HCT116 (cell line): ENCODE measurements around the gene MAPKAP1. TPM values are rescaled to one million over a fixed set of nuclear protein-coding genes. Genes with fewer than 3 reads are reported as not detected.

Experiments used
- ATAC-seq: fragments of 200-7000 bp; cut with Tn5 transposase; 2 replicates; pipeline ENCODE4 v1.9.1; 2020; ENCODE audit warnings: mild to moderate bottlenecking, moderate library complexity
- BruUV-seq: library from RNA; stranded (reverse); fragments of 400-500 nt; replicated peaks from 2 replicates; lab custom pipeline; 2021; lab: Mats Ljungman, UMichigan
- CTCF ChIA-PET: fragments of 300-600 bp; sonication (Branson Sonifier 250); formaldehyde crosslinking; loops from one replicate; lab custom pipeline; 2021; ENCODE audit warnings: antibody characterized with exemption; lab: Charles Lee
- POLR2A ChIA-PET: fragments of 300-600, 350-600 bp; sonication (Branson Sonifier 250); formaldehyde crosslinking; loops from one replicate; lab custom pipeline; 2021; ENCODE audit warnings: antibody characterized with exemption; lab: Charles Lee
- RAD21 ChIA-PET, 2 experiments: fragments of 300-600 bp; sonication (Branson Sonifier 250); formaldehyde crosslinking; loops; one replicate each; lab custom pipeline; 2023; ENCODE audit warnings: low total read pairs in 2 of 2; ENCODE audit not compliant: uncharacterized antibody in 2 of 2, unreplicated experiment in 2 of 2, low non-redundant PET in 1 of 2; lab: Charles Lee
- DNase-seq: peaks from one replicate; pipeline ENCODE4 v3.0.0-alpha.2; 2010; ENCODE audit warnings: low read depth, low spot score
- H2AFZ ChIP-seq: fragments of 200-600 bp; shearing (Covaris generic), sonication (generic); 2 replicates; pipeline ENCODE4 v1.6.1; 2017; ENCODE audit warnings: low read depth, mixed run types, mixed read lengths, antibody characterized with exemption, low read length; ENCODE audit not compliant: poor library complexity, severe bottlenecking
- H3K27ac ChIP-seq: 2 replicates; pipeline ENCODE4 v1.5.1; 2012; ENCODE audit warnings: low read depth, low read length
- H3K27me3 ChIP-seq: fragments of 200-600 bp; sonication (generic); 2 replicates; pipeline ENCODE4 v1.6.1; 2016; ENCODE audit warnings: mixed run types, low read length, mixed read lengths; ENCODE audit not compliant: insufficient read depth
- H3K36me3 ChIP-seq, 2 experiments: fragments of 200-500 bp in 1 of 2; fragments of 200-600 bp in 1 of 2; sonication (Bioruptor generic) in 1 of 2; sonication (generic) in 1 of 2; 2 replicates each; pipeline versions ENCODE4 v1.5.1 to v1.6.1; 2014 to 2016; ENCODE audit warnings: low read length in 2 of 2, inconsistent platforms in 1 of 2, mixed read lengths in 1 of 2, mixed run types in 1 of 2; ENCODE audit not compliant: insufficient read depth in 2 of 2, control insufficient read depth in 1 of 2
- H3K4me1 ChIP-seq, 2 experiments: fragments of 200-600 bp in 1 of 2; sonication (generic) in 1 of 2; 2 replicates each; pipeline versions ENCODE4 v1.5.1 to v1.6.1; 2012 to 2017; ENCODE audit warnings: low read length in 2 of 2, inconsistent platforms in 1 of 2, mild to moderate bottlenecking in 1 of 2, mixed read lengths in 1 of 2, mixed run types in 1 of 2, moderate library complexity in 1 of 2; ENCODE audit not compliant: insufficient read depth in 2 of 2, control insufficient read depth in 1 of 2
- H3K4me2 ChIP-seq: fragments of 200-600 bp; sonication (generic); 2 replicates; pipeline ENCODE4 v1.6.1; 2017; ENCODE audit warnings: mixed run types, low read length, mixed read lengths
- H3K4me3 ChIP-seq, 2 experiments: fragments of 200-600 bp in 1 of 2; sonication (generic) in 1 of 2; replicated peaks in 1 of 2; 2 replicates each; pipeline ENCODE4 v1.5.1; 2011 to 2016; ENCODE audit warnings: low read length in 2 of 2, control low read depth in 1 of 2, low read depth in 1 of 2, mild to moderate bottlenecking in 1 of 2, mixed read lengths in 1 of 2, mixed run types in 1 of 2
- H3K79me2 ChIP-seq: fragments of 200-600 bp; sonication (generic); 2 replicates; pipeline ENCODE4 v1.6.1; 2017; ENCODE audit warnings: mild to moderate bottlenecking, mixed run types, low read length, moderate library complexity, mixed read lengths; ENCODE audit not compliant: insufficient read depth
- H3K9ac ChIP-seq: fragments of 200-600 bp; sonication (generic); 2 replicates; pipeline ENCODE4 v1.6.1; 2016; ENCODE audit warnings: low read length, mixed read lengths
- H3K9me2 ChIP-seq: fragments of 200-600 bp; sonication (generic), shearing (Covaris generic); 2 replicates; pipeline ENCODE4 v1.6.1; 2017; ENCODE audit warnings: mixed run types, mild to moderate bottlenecking, moderate library complexity; ENCODE audit not compliant: insufficient read depth
- H3K9me3 ChIP-seq, 2 experiments: fragments of 200-500 bp in 1 of 2; fragments of 200-600 bp in 1 of 2; sonication (Bioruptor generic) in 1 of 2; sonication (generic) in 1 of 2; 2 replicates each; pipeline ENCODE4 v1.6.1; 2014 to 2017; ENCODE audit warnings: low read length in 2 of 2, mixed read lengths in 2 of 2, inconsistent platforms in 1 of 2, low read depth in 1 of 2, mild to moderate bottlenecking in 1 of 2, mixed run types in 1 of 2, moderate library complexity in 1 of 2; ENCODE audit not compliant: control insufficient read depth in 1 of 2, insufficient read depth in 1 of 2
- H4K20me1 ChIP-seq: fragments of 200-600 bp; sonication (generic), shearing (Covaris generic); 2 replicates; pipeline ENCODE4 v1.6.1; 2017; ENCODE audit warnings: mixed run types, mild to moderate bottlenecking, moderate library complexity; ENCODE audit not compliant: insufficient read depth
- CTCF ChIP-seq, 3 experiments: fragments of 200-600 bp in 1 of 3; sonication (generic) in 1 of 3; IDR thresholded peaks in 2 of 3; conservative IDR thresholded peaks in 1 of 3; 2 replicates each; pipeline ENCODE4 v1.5.1; 2012 to 2017; ENCODE audit warnings: low read depth in 2 of 3, low read length in 2 of 3, antibody characterized with exemption in 1 of 3, borderline replicate concordance in 1 of 3, control low read depth in 1 of 3, mild to moderate bottlenecking in 1 of 3, mixed read lengths in 1 of 3, mixed run types in 1 of 3, moderate library complexity in 1 of 3; ENCODE audit not compliant: insufficient read depth in 1 of 3
- ELF1 ChIP-seq: IDR thresholded peaks from 2 replicates; pipeline ENCODE4 v1.6.1; 2012; ENCODE audit warnings: low read depth, borderline replicate concordance
- POLR2A ChIP-seq: IDR thresholded peaks from 2 replicates; pipeline ENCODE4 v1.7.0; 2011; ENCODE audit warnings: borderline replicate concordance; ENCODE audit not compliant: insufficient read depth, insufficient read length; ENCODE audit errors: extremely low read depth
- RAD21 ChIP-seq: IDR thresholded peaks from 2 replicates; pipeline ENCODE4 v1.6.1; 2012; ENCODE audit warnings: low read depth, mild to moderate bottlenecking
- ZBTB33 ChIP-seq: IDR thresholded peaks from 2 replicates; pipeline ENCODE4 v1.6.1; 2011; ENCODE audit warnings: mild to moderate bottlenecking, low read length, moderate library complexity; ENCODE audit not compliant: insufficient replicate concordance; ENCODE audit errors: extremely low read depth
- intact Hi-C: fragments of 100-400 bp; cut with micrococcal nuclease; formaldehyde crosslinking; loops from 2 replicates; pipeline ENCODE4 v1.10.0; 2022
- total RNA-seq: library from RNA; stranded (reverse); gene quantifications from one replicate; pipeline ENCODE4 v1.2.1, GENCODE V29; 2021; ENCODE audit not compliant: unreplicated experiment

The MAPKAP1 gene
- total RNA-seq, 1 experiment from 2014 or later = 72.5 TPM

GRCh38 chr9:125631391-125632085 is 75.5 kb downstream of the MAPKAP1 start:
- TF ChIP-seq ZBTB33 = no peak
- TF ChIP-seq CTCF (IDR thresholded peaks at IDR 0.05 in 2 of 3, conservative IDR thresholded peaks at IDR 0.05 in 1 of 3; ENCODE audit: borderline replicate concordance in 1 of 3, insufficient read depth in 1 of 3, low read depth in 2 of 3, low read length in 2 of 3) = peak; percentile 50 to 70 (median 58); a peak in 5 of 6 replicates
- peak; percentile 75 for TF ChIP-seq RAD21
- TF ChIP-seq POLR2A = no peak
- no peak for TF ChIP-seq ELF1
- no peaks in the 10 kb centered on the region for H4K20me1 ChIP-seq
- no peak overlapping the region for H2AFZ ChIP-seq
- peaks cover 25 to 49% of the 10 kb centered on the region in 2 experiments for H3K4me1 ChIP-seq
- H3K9me3 ChIP-seq = no peaks in the 10 kb centered on the region
- BruUV-seq = no TSS peak
- intact Hi-C loops = loop anchor here (1.0 kb wide), 2 partner anchors 203 to 223 kb away; no protein-coding TSS in a partner anchor
- H3K79me2 ChIP-seq = peaks cover 81% of the 10 kb centered on the region
- ChIA-PET RAD21 (no interaction called here), POLR2A (no interaction called here), CTCF (no interaction called here)
- H3K9me2 ChIP-seq = no peaks in the 10 kb centered on the region
- DNase-seq (no peak), ATAC-seq (peak; percentile 75)
- no peaks in the 10 kb centered on the region for H3K36me3 ChIP-seq
- no peaks in the 10 kb centered on the region for H3K27me3 ChIP-seq
- peak overlapping the region; percentile 71 for H3K4me2 ChIP-seq
- H3K27ac ChIP-seq = no peak overlapping the region
- no peak overlapping the region; the same call in 1 of the 2 replicates for H3K9ac ChIP-seq
- no peak overlapping the region for H3K4me3 ChIP-seq
